ENCODE results near the gene ZDHHC21.

Gene ZDHHC21

GRCh38 chr9:14565352-14566016 is 127.7 kb downstream of the ZDHHC21 start:
- no peak overlapping the region for H3K9ac ChIP-seq (ENCODE audit: low read depth, low read length)
- no peak overlapping the region for H2AFZ ChIP-seq (ENCODE audit: low read depth, low read length)
- ATAC-seq (ENCODE audit: insufficient read depth, low read depth) (no peak), DNase-seq (no peak)
- no peaks in the 10 kb centered on the region for H3K79me2 ChIP-seq (ENCODE audit: insufficient read depth, low read length)
- no peak overlapping the region for H3K4me2 ChIP-seq (ENCODE audit: insufficient read depth, low read length)
- H3K4me1 ChIP-seq (ENCODE audit: insufficient read depth, low read length), result no peaks in the 10 kb centered on the region
- no peaks in the 10 kb centered on the region for H3K27me3 ChIP-seq (ENCODE audit: insufficient read depth, low read length, poor library complexity)
- TF ChIP-seq CTCF (IDR thresholded peaks at IDR 0.05; ENCODE audit: borderline replicate concordance, extremely low read depth, low read length, poor library complexity, severe bottlenecking), result no peak
- no peak for TF ChIP-seq EZH2 (IDR thresholded peaks at IDR 0.05; ENCODE audit: borderline replicate concordance, low read depth, low read length, severe bottlenecking)
- H4K20me1 ChIP-seq (ENCODE audit: insufficient read depth, low read length), result no peaks in the 10 kb centered on the region
- no peaks in the 10 kb centered on the region for H3K9me3 ChIP-seq (ENCODE audit: insufficient read depth, low read length, severe bottlenecking)
- H3K4me3 ChIP-seq (ENCODE audit: low read depth in 1 of 2, low read length in 2 of 2), result no peak overlapping the region
- no peak overlapping the region for H3K27ac ChIP-seq (ENCODE audit: low read length)
- H3K36me3 ChIP-seq (ENCODE audit: insufficient read depth, low read length), result no peaks in the 10 kb centered on the region

DNA sequence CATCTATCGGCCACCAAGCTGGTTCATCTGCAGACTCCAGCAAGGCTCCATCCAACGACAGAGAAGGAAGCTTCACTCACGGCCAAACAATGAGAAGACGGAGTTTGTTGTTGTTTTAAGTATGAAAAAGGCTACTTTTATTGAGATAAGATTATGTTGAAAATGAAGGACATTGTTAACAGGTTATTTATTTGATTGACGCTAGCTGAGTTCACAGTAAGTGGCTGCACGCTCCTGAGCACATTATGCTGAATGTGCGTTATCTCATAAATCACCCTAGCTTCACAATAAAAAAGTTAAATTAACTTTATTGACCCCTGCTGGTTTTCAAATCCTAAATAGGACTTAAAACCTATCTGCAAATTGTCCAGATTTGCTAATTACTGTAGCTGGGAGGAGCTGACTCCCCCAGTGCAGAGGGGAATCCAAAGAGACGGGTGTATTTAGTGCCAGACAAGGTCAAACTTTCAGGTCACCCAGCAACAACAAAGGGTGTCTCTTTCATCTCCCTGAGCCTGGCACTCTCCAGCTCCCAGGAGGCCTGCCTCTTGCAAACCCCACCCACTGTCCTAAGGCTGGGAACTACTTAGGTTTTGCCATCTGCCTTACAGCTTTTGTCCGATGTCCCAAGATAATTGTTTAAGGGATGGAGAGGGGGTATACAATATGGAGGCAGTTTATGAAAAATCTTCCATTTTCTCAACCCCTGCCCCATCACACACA is 129.2 kb downstream of the ZDHHC21 start:
- Histone ChIP-seq H4K20me1 (ENCODE audit: insufficient read depth, low read length) (no peaks in the 10 kb centered on the region), H3K27me3 (ENCODE audit: insufficient read depth, low read length, poor library complexity) (no peaks in the 10 kb centered on the region), H3K9me3 (ENCODE audit: insufficient read depth, low read length, severe bottlenecking) (no peaks in the 10 kb centered on the region), H3K27ac (ENCODE audit: low read length) (no peak overlapping the region), H3K4me2 (ENCODE audit: insufficient read depth, low read length) (no peak overlapping the region), H3K4me1 (ENCODE audit: insufficient read depth, low read length) (no peaks in the 10 kb centered on the region), H3K79me2 (ENCODE audit: insufficient read depth, low read length) (no peaks in the 10 kb centered on the region), H3K4me3 (ENCODE audit: low read depth in 1 of 2, low read length in 2 of 2) (no peak overlapping the region), H3K36me3 (ENCODE audit: insufficient read depth, low read length) (no peaks in the 10 kb centered on the region), H2AFZ (ENCODE audit: low read depth, low read length) (no peak overlapping the region), H3K9ac (ENCODE audit: low read depth, low read length) (no peak overlapping the region)
- ATAC-seq (ENCODE audit: insufficient read depth, low read depth) (no peak), DNase-seq (no peak)
- TF ChIP-seq EZH2 (IDR thresholded peaks at IDR 0.05; ENCODE audit: borderline replicate concordance, low read depth, low read length, severe bottlenecking) (no peak), CTCF (IDR thresholded peaks at IDR 0.05; ENCODE audit: borderline replicate concordance, extremely low read depth, low read length, poor library complexity, severe bottlenecking) (no peak)

GRCh38 chr9:14561929-14562405 is 131.3 kb downstream of the ZDHHC21 start:
- H3K9ac ChIP-seq (ENCODE audit: low read depth, low read length), result no peak overlapping the region
- H3K4me3 ChIP-seq (ENCODE audit: low read depth in 1 of 2, low read length in 2 of 2), result no peak overlapping the region
- H3K27me3 ChIP-seq (ENCODE audit: insufficient read depth, low read length, poor library complexity), result no peaks in the 10 kb centered on the region
- DNase-seq (no peak), ATAC-seq (ENCODE audit: insufficient read depth, low read depth) (no peak)
- H3K79me2 ChIP-seq (ENCODE audit: insufficient read depth, low read length), result no peaks in the 10 kb centered on the region
- no peaks in the 10 kb centered on the region for H4K20me1 ChIP-seq (ENCODE audit: insufficient read depth, low read length)
- H3K27ac ChIP-seq (ENCODE audit: low read length), result no peak overlapping the region
- H3K4me1 ChIP-seq (ENCODE audit: insufficient read depth, low read length), result no peaks in the 10 kb centered on the region
- H2AFZ ChIP-seq (ENCODE audit: low read depth, low read length), result no peak overlapping the region
- H3K9me3 ChIP-seq (ENCODE audit: insufficient read depth, low read length, severe bottlenecking), result no peaks in the 10 kb centered on the region
- H3K4me2 ChIP-seq (ENCODE audit: insufficient read depth, low read length), result no peak overlapping the region
- TF ChIP-seq CTCF (IDR thresholded peaks at IDR 0.05; ENCODE audit: borderline replicate concordance, extremely low read depth, low read length, poor library complexity, severe bottlenecking) (no peak), EZH2 (IDR thresholded peaks at IDR 0.05; ENCODE audit: borderline replicate concordance, low read depth, low read length, severe bottlenecking) (no peak)
- no peaks in the 10 kb centered on the region for H3K36me3 ChIP-seq (ENCODE audit: insufficient read depth, low read length)

Data from DND-41 (cell line).